Fibroblast of skin of right quadriceps (primary cell): ENCODE measurements around the gene SREK1IP1.

Experiments
- DNase-seq: peaks from one replicate; pipeline ENCODE4 v3.0.0-alpha.2; 2013

SREK1IP1 gene

DNA sequence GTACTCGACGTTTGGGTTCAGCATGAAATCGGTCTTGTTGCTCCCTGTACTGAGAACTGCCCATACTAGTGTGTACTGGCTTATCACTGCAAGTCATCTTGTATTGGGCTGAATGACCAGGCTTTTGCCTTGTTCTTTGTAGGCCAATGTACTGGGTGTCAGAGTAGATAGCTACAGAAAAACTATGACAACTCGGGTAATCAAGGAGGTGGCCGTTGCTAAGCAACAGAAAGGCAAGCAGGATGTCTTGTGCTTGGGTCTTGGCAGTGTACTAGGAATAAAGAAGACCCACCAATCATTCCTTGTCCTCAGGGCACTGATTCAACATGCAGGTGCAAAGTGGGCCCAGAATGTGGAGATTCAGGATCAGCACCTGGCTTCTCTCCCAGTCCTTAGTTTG lies 90.1 kb downstream of the SREK1IP1 start:
- DNase-seq, result no peak

DNA sequence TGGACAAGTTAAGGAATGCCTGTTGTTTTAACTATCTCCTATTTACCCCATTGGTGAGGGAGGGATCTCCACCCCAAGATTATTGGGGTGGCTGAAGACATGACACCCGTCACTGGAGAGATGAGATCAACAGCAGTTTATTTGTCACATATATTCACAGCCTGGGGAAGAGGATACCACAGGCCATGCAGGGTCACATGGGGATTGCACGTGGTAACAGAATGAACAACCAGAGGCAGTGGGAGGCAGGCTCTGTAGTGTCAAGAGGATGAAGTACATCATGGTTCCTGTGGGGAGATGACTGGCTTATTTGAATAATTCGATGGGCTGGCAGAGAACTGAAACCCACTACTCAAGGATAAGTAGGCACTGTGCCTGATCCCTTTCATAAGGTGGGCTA lies 96.8 kb downstream of the SREK1IP1 start:
- no peak for DNase-seq

- DNase-seq, result no peak
These were observed 98.2 kb downstream of the SREK1IP1 start for GRCh38 chr5:64670277-64670676.
